Measurements from ENCODE around the gene IL17C.

Gene IL17C

GRCh38 chr16:88610080-88610479 is 28.3 kb upstream of the IL17C start:
- DNase-seq (ENCODE audit: low read depth) = no peak

- no peak for DNase-seq (ENCODE audit: low read depth)
These were observed 27.2 kb upstream of the IL17C start for GRCh38 chr16:88610909-88611812.

- no peak for DNase-seq (ENCODE audit: low read depth)
These were observed 25.1 kb upstream of the IL17C start for GRCh38 chr16:88613293-88613692.

GRCh38 chr16:88613911-88614817 is 24.2 kb upstream of the IL17C start:
- no peak for DNase-seq (ENCODE audit: low read depth)

GRCh38 chr16:88614818-88615580 is 23.4 kb upstream of the IL17C start:
- DNase-seq (ENCODE audit: low read depth) = no peak

- DNase-seq (ENCODE audit: low read depth) = no peak
These were observed 22.1 kb upstream of the IL17C start for GRCh38 chr16:88616320-88616719.

GRCh38 chr16:88616736-88617135 is 21.6 kb upstream of the IL17C start:
- DNase-seq (ENCODE audit: low read depth) = no peak

- DNase-seq (ENCODE audit: low read depth) = no peak
These were observed 20.9 kb upstream of the IL17C start for GRCh38 chr16:88617268-88618031.

- DNase-seq (ENCODE audit: low read depth) = no peak
These were observed 20.0 kb upstream of the IL17C start for GRCh38 chr16:88618182-88618955.

- no peak for DNase-seq (ENCODE audit: low read depth)
These were observed 19.3 kb upstream of the IL17C start for GRCh38 chr16:88618956-88619667.

- DNase-seq (ENCODE audit: low read depth) = peak; percentile 35
These were observed 18.2 kb upstream of the IL17C start for GRCh38 chr16:88619859-88620815.

GRCh38 chr16:88622125-88622524 is 16.2 kb upstream of the IL17C start:
- no peak for DNase-seq (ENCODE audit: low read depth)

GRCh38 chr16:88622866-88623265 is 15.5 kb upstream of the IL17C start:
- DNase-seq (ENCODE audit: low read depth) = no peak

GRCh38 chr16:88623858-88624257 is 14.5 kb upstream of the IL17C start:
- no peak for DNase-seq (ENCODE audit: low read depth)

GRCh38 chr16:88624481-88624880 is 13.9 kb upstream of the IL17C start:
- DNase-seq (ENCODE audit: low read depth) = no peak

GRCh38 chr16:88624977-88625576 is 13.3 kb upstream of the IL17C start:
- no peak for DNase-seq (ENCODE audit: low read depth)

GRCh38 chr16:88626646-88627045 is 11.7 kb upstream of the IL17C start:
- DNase-seq (ENCODE audit: low read depth) = no peak
